Mononuclear cell (primary cell): ENCODE measurements around the gene DTX3L. TPM values are rescaled to one million over a fixed set of nuclear protein-coding genes. Genes with fewer than 3 reads are reported as not detected.

Experiments used
- H3K27me3 ChIP-seq: 2 replicates; pipeline ENCODE4 v1.6.0; 2011; ENCODE audit warnings: low read length, control low read depth; ENCODE audit not compliant: insufficient read depth
- H3K4me1 ChIP-seq: 2 replicates; pipeline ENCODE4 v1.5.1; 2011; ENCODE audit warnings: mild to moderate bottlenecking, low read length, control low read depth; ENCODE audit not compliant: insufficient read depth
- H3K4me3 ChIP-seq: 2 replicates; pipeline ENCODE4 v1.5.1; 2011; ENCODE audit warnings: mild to moderate bottlenecking, low read length, moderate library complexity
- H3K9me3 ChIP-seq: 2 replicates; pipeline ENCODE4 v1.5.1; 2011; ENCODE audit warnings: low read depth, mild to moderate bottlenecking, control low read depth, low read length
- total RNA-seq: library from RNA; depleted of rRNA; stranded (reverse); fragments of >200 nt; gene quantifications from one replicate; pipeline ENCODE4 v1.2.3, GENCODE V29; 2012

The DTX3L gene
- total RNA-seq, 1 donor = 26.7 TPM

GRCh38 chr3:122578069-122578740 lies 14.1 kb downstream of the DTX3L start:
- peaks cover 22% of the 10 kb centered on the region for H3K9me3 ChIP-seq
- peak overlapping the region; percentile 71 for H3K4me3 ChIP-seq
- no peaks in the 10 kb centered on the region for H3K27me3 ChIP-seq
- peaks cover 28% of the 10 kb centered on the region for H3K4me1 ChIP-seq

- H3K9me3 ChIP-seq = peaks cover 22% of the 10 kb centered on the region
- H3K4me3 ChIP-seq = no peak overlapping the region
- H3K27me3 ChIP-seq = no peaks in the 10 kb centered on the region
- H3K4me1 ChIP-seq = peaks cover 24% of the 10 kb centered on the region
Measured at GRCh38 chr3:122580470-122580869, 16.3 kb downstream of the DTX3L start.

GRCh38 chr3:122581622-122582021 lies 17.5 kb downstream of the DTX3L start:
- H3K4me3 ChIP-seq = no peak overlapping the region
- H3K4me1 ChIP-seq = peaks cover 14% of the 10 kb centered on the region
- peaks cover 22% of the 10 kb centered on the region for H3K9me3 ChIP-seq
- H3K27me3 ChIP-seq = no peaks in the 10 kb centered on the region

GRCh38 chr3:122582390-122582789 lies 18.3 kb downstream of the DTX3L start:
- H3K9me3 ChIP-seq = peaks cover 22% of the 10 kb centered on the region
- H3K27me3 ChIP-seq = no peaks in the 10 kb centered on the region
- no peak overlapping the region for H3K4me3 ChIP-seq
- peaks cover 6% of the 10 kb centered on the region for H3K4me1 ChIP-seq

- Histone ChIP-seq H3K27me3 (no peaks in the 10 kb centered on the region), H3K4me1 (peaks cover 7% of the 10 kb centered on the region), H3K4me3 (no peak overlapping the region), H3K9me3 (peaks cover 19% of the 10 kb centered on the region)
Measured at GRCh38 chr3:122586098-122586497, 22.0 kb downstream of the DTX3L start.

GRCh38 chr3:122586773-122587485 lies 22.8 kb downstream of the DTX3L start:
- H3K4me3 ChIP-seq = no peak overlapping the region
- peaks cover 11% of the 10 kb centered on the region for H3K9me3 ChIP-seq
- H3K27me3 ChIP-seq = no peaks in the 10 kb centered on the region
- H3K4me1 ChIP-seq = peaks cover 7% of the 10 kb centered on the region

GRCh38 chr3:122587572-122587971 lies 23.4 kb downstream of the DTX3L start:
- Histone ChIP-seq H3K27me3 (no peaks in the 10 kb centered on the region), H3K4me3 (no peak overlapping the region), H3K9me3 (peaks cover 5% of the 10 kb centered on the region), H3K4me1 (peaks cover 7% of the 10 kb centered on the region)

- Histone ChIP-seq H3K4me3 (no peak overlapping the region), H3K27me3 (no peaks in the 10 kb centered on the region), H3K4me1 (peaks cover 5% of the 10 kb centered on the region), H3K9me3 (no peaks in the 10 kb centered on the region)
Measured at GRCh38 chr3:122589297-122589696, 25.2 kb downstream of the DTX3L start.

GRCh38 chr3:122590610-122591009 lies 26.5 kb downstream of the DTX3L start:
- H3K4me1 ChIP-seq = peaks cover 5% of the 10 kb centered on the region
- no peak overlapping the region for H3K4me3 ChIP-seq
- H3K27me3 ChIP-seq = no peaks in the 10 kb centered on the region
- H3K9me3 ChIP-seq = no peaks in the 10 kb centered on the region

- Histone ChIP-seq H3K4me1 (peaks cover 5% of the 10 kb centered on the region), H3K9me3 (no peaks in the 10 kb centered on the region), H3K27me3 (no peaks in the 10 kb centered on the region), H3K4me3 (no peak overlapping the region)
Measured at GRCh38 chr3:122594025-122594424, 29.9 kb downstream of the DTX3L start.

- no peaks in the 10 kb centered on the region for H3K4me1 ChIP-seq
- no peak overlapping the region for H3K4me3 ChIP-seq
- H3K27me3 ChIP-seq = no peaks in the 10 kb centered on the region
- no peaks in the 10 kb centered on the region for H3K9me3 ChIP-seq
Measured at GRCh38 chr3:122598151-122598550, 34.0 kb downstream of the DTX3L start.

GRCh38 chr3:122598556-122598955 lies 34.4 kb downstream of the DTX3L start:
- Histone ChIP-seq H3K4me1 (no peaks in the 10 kb centered on the region), H3K9me3 (no peaks in the 10 kb centered on the region), H3K4me3 (no peak overlapping the region), H3K27me3 (no peaks in the 10 kb centered on the region)

GRCh38 chr3:122602011-122602710 lies 38.0 kb downstream of the DTX3L start:
- H3K4me3 ChIP-seq = no peak overlapping the region
- no peaks in the 10 kb centered on the region for H3K9me3 ChIP-seq
- no peaks in the 10 kb centered on the region for H3K4me1 ChIP-seq
- H3K27me3 ChIP-seq = no peaks in the 10 kb centered on the region

- Histone ChIP-seq H3K4me1 (no peaks in the 10 kb centered on the region), H3K27me3 (no peaks in the 10 kb centered on the region), H3K9me3 (no peaks in the 10 kb centered on the region)
Measured at GRCh38 chr3:122603056-122603455, 38.9 kb downstream of the DTX3L start.

GRCh38 chr3:122606330-122606729 lies 42.2 kb downstream of the DTX3L start:
- H3K27me3 ChIP-seq = no peaks in the 10 kb centered on the region
- peaks cover 7% of the 10 kb centered on the region for H3K4me1 ChIP-seq
- no peak overlapping the region for H3K4me3 ChIP-seq
- no peaks in the 10 kb centered on the region for H3K9me3 ChIP-seq

More at GRCh38 chr3:122603056-122603455, 38.9 kb downstream of the DTX3L start:
- no peak overlapping the region for H3K4me3 ChIP-seq
